ENCODE measurements around the gene CRYBG3.

Gene CRYBG3

GRCh38 chr3:97821774-97822358 lies at the start of gene CRYBG3:
TSS of gene CRYBG3 (plus strand) at chr3:97822011. CDS start at chr3:97822207, 196 bp downstream.
- in situ Hi-C loops (cut with HindIII; ENCODE audit: low sequenced_read_pairs): loop anchor here (25.0 kb wide), 1 partner anchor 190 kb away; no protein-coding TSS in a partner anchor

- in situ Hi-C loops (cut with HindIII; ENCODE audit: low sequenced_read_pairs): no loop called here
These were observed 48.9 kb upstream of the CRYBG3 start for GRCh38 chr3:97772926-97773325.

GRCh38 chr3:97778152-97778551 lies 43.7 kb upstream of the CRYBG3 start:
- in situ Hi-C loops (cut with HindIII; ENCODE audit: low sequenced_read_pairs): no loop called here

- in situ Hi-C loops (cut with HindIII; ENCODE audit: low sequenced_read_pairs): no loop called here
These were observed 28.3 kb upstream of the CRYBG3 start for GRCh38 chr3:97793420-97794019.

- in situ Hi-C loops (cut with HindIII; ENCODE audit: low sequenced_read_pairs): no loop called here
These were observed 25.9 kb upstream of the CRYBG3 start for GRCh38 chr3:97795951-97796350.

- in situ Hi-C loops (cut with HindIII; ENCODE audit: low sequenced_read_pairs): loop anchor here (25.0 kb wide), 1 partner anchor 208 kb away; no protein-coding TSS in a partner anchor
These were observed 17.3 kb upstream of the CRYBG3 start for GRCh38 chr3:97804471-97804870.

GRCh38 chr3:97810779-97811390 lies 10.9 kb upstream of the CRYBG3 start:
- in situ Hi-C loops (cut with HindIII; ENCODE audit: low sequenced_read_pairs): loop anchor here (25.0 kb wide), 1 partner anchor 201 kb away; no protein-coding TSS in a partner anchor

GRCh38 chr3:97815149-97815917 lies 6.5 kb upstream of the CRYBG3 start:
- in situ Hi-C loops (cut with HindIII; ENCODE audit: low sequenced_read_pairs): loop anchor here (25.0 kb wide), 1 partner anchor 197 kb away; no protein-coding TSS in a partner anchor

GRCh38 chr3:97816811-97817210 lies 5.0 kb upstream of the CRYBG3 start:
- in situ Hi-C loops (cut with HindIII; ENCODE audit: low sequenced_read_pairs): loop anchor here (25.0 kb wide), 1 partner anchor 195 kb away; no protein-coding TSS in a partner anchor

GRCh38 chr3:97817965-97818364 lies 3.8 kb upstream of the CRYBG3 start:
- in situ Hi-C loops (cut with HindIII; ENCODE audit: low sequenced_read_pairs): loop anchor here (25.0 kb wide), 1 partner anchor 194 kb away; no protein-coding TSS in a partner anchor

- in situ Hi-C loops (cut with HindIII; ENCODE audit: low sequenced_read_pairs): loop anchor here (25.0 kb wide), 1 partner anchor 192 kb away; no protein-coding TSS in a partner anchor
These were observed 1.0 kb upstream of the CRYBG3 start for GRCh38 chr3:97820780-97821179.

GRCh38 chr3:97821287-97821773 lies 481 bp upstream of the CRYBG3 start:
- in situ Hi-C loops (cut with HindIII; ENCODE audit: low sequenced_read_pairs): loop anchor here (25.0 kb wide), 1 partner anchor 191 kb away; no protein-coding TSS in a partner anchor

- in situ Hi-C loops (cut with HindIII; ENCODE audit: low sequenced_read_pairs): loop anchor here (25.0 kb wide), 1 partner anchor 190 kb away; no protein-coding TSS in a partner anchor
These were observed 556 bp downstream of the CRYBG3 start for GRCh38 chr3:97822359-97822775.

- in situ Hi-C loops (cut with HindIII; ENCODE audit: low sequenced_read_pairs): loop anchor here (25.0 kb wide), 1 partner anchor 189 kb away; no protein-coding TSS in a partner anchor
These were observed 1.5 kb downstream of the CRYBG3 start for GRCh38 chr3:97823046-97824004.

GRCh38 chr3:97825101-97825500 lies 3.3 kb downstream of the CRYBG3 start:
- in situ Hi-C loops (cut with HindIII; ENCODE audit: low sequenced_read_pairs): no loop called here

- in situ Hi-C loops (cut with HindIII; ENCODE audit: low sequenced_read_pairs): no loop called here
These were observed 6.1 kb downstream of the CRYBG3 start for GRCh38 chr3:97827741-97828471.

- in situ Hi-C loops (cut with HindIII; ENCODE audit: low sequenced_read_pairs): no loop called here
These were observed 7.4 kb downstream of the CRYBG3 start for GRCh38 chr3:97829198-97829597.

GRCh38 chr3:97830638-97831037 lies 8.8 kb downstream of the CRYBG3 start:
- in situ Hi-C loops (cut with HindIII; ENCODE audit: low sequenced_read_pairs): no loop called here

GRCh38 chr3:97831140-97831539 lies 9.3 kb downstream of the CRYBG3 start:
- in situ Hi-C loops (cut with HindIII; ENCODE audit: low sequenced_read_pairs): no loop called here

All from DLD1 (cell line).